ENCODE data around the gene PCDH7.
A peak's percentile ranks its signal among the peaks of the same experiment; 100 is the strongest.

DNA sequence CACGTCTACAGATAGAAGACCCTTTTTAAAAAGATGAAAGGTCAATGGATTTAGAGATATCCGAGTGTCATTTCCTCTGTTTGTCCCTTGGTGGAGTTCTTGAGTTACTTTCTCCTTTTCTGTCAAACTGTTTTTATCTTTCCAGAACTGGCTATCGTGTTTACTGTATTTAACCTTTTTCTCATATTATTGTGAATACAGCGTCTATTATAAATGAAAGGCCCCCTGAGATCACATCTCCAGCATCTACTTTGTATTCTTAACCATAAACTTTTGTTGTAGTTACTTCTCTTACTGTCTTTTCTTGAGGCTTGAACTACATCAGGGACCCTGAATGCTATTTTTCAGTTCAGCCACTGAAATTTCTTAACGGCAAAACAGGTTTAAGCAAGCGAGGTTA is 4.0 kb upstream of the PCDH7 start:
- TF ChIP-seq POLR2A (IDR thresholded peaks at IDR 0.05; ENCODE audit: low read depth, low read length) (no peak), RFX5 (IDR thresholded peaks at IDR 0.05; ENCODE audit: low read depth, low read length) (no peak), SMC3 (IDR thresholded peaks at IDR 0.05; ENCODE audit: low read depth, low read length) (peak; percentile 51)
- TF ChIP-seq, protein P1, sequence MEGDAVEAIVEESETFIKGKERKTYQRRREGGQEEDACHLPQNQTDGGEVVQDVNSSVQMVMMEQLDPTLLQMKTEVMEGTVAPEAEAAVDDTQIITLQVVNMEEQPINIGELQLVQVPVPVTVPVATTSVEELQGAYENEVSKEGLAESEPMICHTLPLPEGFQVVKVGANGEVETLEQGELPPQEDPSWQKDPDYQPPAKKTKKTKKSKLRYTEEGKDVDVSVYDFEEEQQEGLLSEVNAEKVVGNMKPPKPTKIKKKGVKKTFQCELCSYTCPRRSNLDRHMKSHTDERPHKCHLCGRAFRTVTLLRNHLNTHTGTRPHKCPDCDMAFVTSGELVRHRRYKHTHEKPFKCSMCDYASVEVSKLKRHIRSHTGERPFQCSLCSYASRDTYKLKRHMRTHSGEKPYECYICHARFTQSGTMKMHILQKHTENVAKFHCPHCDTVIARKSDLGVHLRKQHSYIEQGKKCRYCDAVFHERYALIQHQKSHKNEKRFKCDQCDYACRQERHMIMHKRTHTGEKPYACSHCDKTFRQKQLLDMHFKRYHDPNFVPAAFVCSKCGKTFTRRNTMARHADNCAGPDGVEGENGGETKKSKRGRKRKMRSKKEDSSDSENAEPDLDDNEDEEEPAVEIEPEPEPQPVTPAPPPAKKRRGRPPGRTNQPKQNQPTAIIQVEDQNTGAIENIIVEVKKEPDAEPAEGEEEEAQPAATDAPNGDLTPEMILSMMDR (conservative IDR thresholded peaks at IDR 0.05; ENCODE audit: low read depth, low read length): peak; percentile 68

Data from IMR-90 (cell line).